Measurements from ENCODE around the gene MSH2.

DNA sequence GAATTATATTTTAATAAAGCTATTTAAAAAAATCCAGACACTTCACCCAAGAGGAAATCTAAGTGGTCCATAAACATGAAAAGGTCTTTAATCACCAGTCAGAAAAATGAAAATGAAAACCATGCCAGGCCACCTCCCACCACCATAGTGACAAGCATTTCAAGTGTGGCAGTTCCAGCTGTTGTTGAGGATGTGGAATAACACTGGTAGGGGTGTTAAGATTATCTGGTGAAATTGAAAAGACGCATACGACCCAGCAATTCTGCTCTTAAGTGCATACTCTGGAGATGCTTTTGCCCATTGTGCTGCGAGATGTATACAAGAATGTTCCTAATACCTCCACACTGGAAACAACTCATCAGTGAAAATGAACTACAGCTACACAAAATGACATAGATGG, 82.2 kb downstream of the MSH2 start:
- TF ChIP-seq POLR2AphosphoS5 (IDR thresholded peaks at IDR 0.05; ENCODE audit: borderline replicate concordance, low read depth, low read length) (no peak), EZH2 (IDR thresholded peaks at IDR 0.05) (no peak)

Data from SK-N-MC (cell line).